NCI-H2107 (cell line): ENCODE results near the gene OLFML2A.

Experiments
- DNase-seq: peaks from one replicate; lab custom pipeline; 2025; lab: John Stamatoyannopoulos, UW

The OLFML2A gene

GRCh38 chr9:124778575-124779367 is 1.8 kb downstream of the OLFML2A start:
- DNase-seq = no peak

- no peak for DNase-seq
Measured at GRCh38 chr9:124779368-124780059, 2.6 kb downstream of the OLFML2A start.

GRCh38 chr9:124780060-124780756 is 3.3 kb downstream of the OLFML2A start:
- no peak for DNase-seq

- no peak for DNase-seq
Measured at GRCh38 chr9:124780757-124781151, 3.8 kb downstream of the OLFML2A start.

GRCh38 chr9:124781967-124782660 is 5.2 kb downstream of the OLFML2A start:
- DNase-seq = no peak

- DNase-seq = no peak
Measured at GRCh38 chr9:124782661-124783574, 6.0 kb downstream of the OLFML2A start.

GRCh38 chr9:124783830-124784229 is 6.9 kb downstream of the OLFML2A start:
- no peak for DNase-seq

- no peak for DNase-seq
Measured at GRCh38 chr9:124784509-124784908, 7.6 kb downstream of the OLFML2A start.

- no peak for DNase-seq
Measured at GRCh38 chr9:124786881-124787573, 10.1 kb downstream of the OLFML2A start.

- DNase-seq = no peak
Measured at GRCh38 chr9:124788542-124789217, 11.7 kb downstream of the OLFML2A start.

GRCh38 chr9:124789531-124789930 is 12.6 kb downstream of the OLFML2A start:
- DNase-seq = no peak

GRCh38 chr9:124790301-124790700 is 13.4 kb downstream of the OLFML2A start:
- DNase-seq = no peak

- no peak for DNase-seq
Measured at GRCh38 chr9:124790801-124791505, 14.0 kb downstream of the OLFML2A start.

- DNase-seq = no peak
Measured at GRCh38 chr9:124792257-124793014, 15.5 kb downstream of the OLFML2A start.

- DNase-seq = no peak
Measured at GRCh38 chr9:124793015-124793541, 16.1 kb downstream of the OLFML2A start.

GRCh38 chr9:124794902-124795491 is 18.1 kb downstream of the OLFML2A start:
- no peak for DNase-seq

- no peak for DNase-seq
Measured at GRCh38 chr9:124795881-124796431, 19.0 kb downstream of the OLFML2A start.
